ENCODE measurements around the gene ADAMTS7.
"Not testable (repeated sequence)": the region's sequence is repeated elsewhere in the genome, so short reads cannot be mapped to it uniquely, and the experiment has no call there.

The ADAMTS7 gene

DNA sequence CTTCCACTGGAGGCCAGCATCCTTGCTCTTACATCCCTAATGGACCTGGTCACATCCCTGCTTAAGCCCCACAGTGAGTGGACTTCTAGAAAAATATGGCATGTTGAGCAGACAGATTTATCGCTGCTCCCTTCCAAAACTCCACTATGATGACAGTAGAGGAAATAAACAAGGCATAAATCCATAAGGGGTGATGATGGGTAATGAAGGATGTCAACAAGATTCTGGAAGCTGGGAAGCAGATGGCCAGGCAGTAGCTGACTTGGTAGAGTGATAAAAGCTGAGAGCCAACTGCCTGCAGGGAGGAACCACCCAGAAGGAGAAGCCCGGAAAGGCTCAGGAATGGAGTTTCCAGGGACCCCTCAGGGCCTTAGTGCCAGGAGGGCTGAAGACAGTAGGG lies 28.9 kb downstream of the ADAMTS7 start:
- not testable (repeated sequence) for DNase-seq (ENCODE audit: low spot score)

DNA sequence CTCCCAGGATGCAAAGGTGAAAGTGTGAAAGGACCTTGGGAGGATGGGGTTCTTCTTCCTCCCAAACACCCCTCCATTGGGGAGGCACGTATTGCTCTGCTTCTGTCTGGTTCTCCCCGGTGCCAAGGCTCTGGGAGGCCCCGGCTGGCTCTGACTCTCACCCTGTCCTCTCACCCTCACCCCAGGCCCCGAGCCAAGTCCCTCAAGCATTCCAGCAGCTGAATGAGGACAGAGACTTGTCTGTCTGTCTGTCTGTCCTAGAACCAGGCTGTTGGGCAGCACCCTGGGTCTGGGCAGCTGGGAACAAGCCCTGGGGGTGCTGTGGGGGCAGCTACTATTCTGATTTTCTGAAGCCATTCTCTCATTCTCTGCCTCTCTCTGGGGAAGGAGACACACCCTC lies 29.9 kb downstream of the ADAMTS7 start:
- DNase-seq (ENCODE audit: low spot score), result not testable (repeated sequence)

GRCh38 chr15:78779975-78780374 lies 31.3 kb downstream of the ADAMTS7 start:
- DNase-seq (ENCODE audit: low spot score), result not testable (repeated sequence)

DNA sequence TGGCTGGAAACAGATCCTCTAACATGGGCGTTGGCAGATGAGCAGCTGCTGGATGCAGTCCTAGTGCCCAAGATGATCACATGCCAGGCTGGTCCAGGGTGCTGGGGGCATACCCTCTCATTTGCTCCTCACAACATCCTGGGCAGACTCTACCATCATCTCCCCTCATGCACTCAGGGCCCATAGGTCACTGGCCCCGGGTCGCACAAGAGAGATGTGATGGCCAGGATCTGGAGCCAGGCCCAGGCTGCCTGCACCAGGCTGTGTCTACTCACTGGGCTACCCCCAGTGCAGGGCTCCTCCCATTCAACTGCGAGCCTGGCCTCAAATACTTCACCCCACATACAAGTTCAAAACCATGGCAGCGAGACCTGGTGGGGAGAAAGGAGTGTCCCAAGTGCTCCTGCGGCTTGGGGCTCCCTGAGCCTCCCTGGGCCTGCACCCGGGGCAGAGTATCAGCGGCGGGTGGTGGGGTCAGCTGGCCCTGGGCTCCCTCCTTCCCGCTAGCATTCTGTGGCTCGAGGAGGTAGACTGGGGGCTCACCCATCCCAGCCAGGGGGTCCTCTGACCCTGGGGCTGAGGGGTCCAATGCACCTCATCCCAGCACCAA lies 32.0 kb downstream of the ADAMTS7 start:
- not testable (repeated sequence) for DNase-seq (ENCODE audit: low spot score)

DNA sequence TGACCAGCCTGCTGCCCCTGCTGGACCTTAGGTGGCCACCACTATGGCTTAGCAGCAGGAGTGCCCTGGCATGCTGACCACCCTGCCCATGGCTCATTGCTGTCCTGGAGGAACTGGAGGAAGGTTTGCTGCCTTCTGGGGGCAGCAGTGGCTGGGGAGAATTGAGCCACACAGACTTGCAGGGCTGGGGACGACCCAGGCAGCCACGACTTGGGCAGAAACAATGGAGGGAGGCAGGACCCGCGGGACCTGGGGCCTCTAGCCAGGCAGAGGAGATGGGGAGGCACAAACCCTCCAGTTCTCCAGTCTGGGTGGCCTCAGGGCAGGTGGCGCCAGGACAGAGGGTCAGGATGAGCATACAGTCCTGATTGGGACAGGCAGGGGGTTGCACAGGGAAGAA lies 32.8 kb downstream of the ADAMTS7 start:
- DNase-seq (ENCODE audit: low spot score), result no peak

DNA sequence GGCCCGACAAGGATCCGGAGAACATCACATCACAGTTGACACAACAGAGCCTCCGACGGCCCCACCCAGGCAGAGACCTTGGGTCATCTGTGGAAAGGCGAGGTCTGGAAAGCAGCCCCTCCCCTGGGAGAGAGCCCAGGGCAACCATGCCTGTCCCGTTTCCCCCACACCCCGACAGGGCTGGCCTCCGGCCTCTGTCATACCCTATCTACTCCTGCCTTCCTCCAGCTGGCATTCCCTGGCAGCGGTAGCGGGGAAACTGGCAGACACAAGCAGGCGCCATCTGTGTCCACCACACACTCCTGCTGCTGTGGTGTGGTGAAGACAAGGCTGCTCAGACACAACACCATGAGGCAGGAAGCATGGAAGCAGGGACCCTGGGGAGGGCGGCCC lies 33.3 kb downstream of the ADAMTS7 start:
- not testable (repeated sequence) for DNase-seq (ENCODE audit: low spot score)

DNA sequence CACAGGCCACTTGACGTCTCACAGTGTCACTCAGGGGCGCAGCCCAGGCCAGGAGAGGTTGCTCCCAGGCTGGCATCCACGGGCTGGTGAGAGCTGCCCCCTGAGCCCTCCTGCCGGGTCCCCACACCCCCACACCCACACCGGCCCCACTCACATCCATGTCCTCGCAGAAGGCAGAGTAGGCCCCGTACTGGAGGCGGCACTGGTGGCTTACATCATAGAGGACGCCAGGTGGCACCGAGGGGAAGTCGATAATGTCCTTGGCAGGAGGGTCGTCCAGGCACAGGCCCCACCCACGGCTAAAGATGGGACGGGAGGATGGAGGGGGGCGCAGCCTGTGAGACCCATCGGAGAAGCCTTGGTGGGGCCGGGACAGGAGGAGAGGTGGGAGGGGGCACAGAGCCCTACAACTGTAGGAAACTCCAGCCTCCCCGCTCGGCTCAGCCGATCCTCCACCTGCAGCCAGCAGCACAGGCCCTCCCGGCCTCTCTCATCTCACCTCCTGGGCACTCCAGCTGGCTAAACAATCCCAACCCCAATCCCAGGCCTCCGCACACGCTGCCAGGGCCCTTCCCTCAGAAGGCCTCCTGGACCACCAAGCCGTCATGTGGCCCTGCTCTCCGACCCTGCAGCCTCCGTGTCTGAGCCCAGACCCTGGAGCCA lies 33.8 kb downstream of the ADAMTS7 start:
- DNase-seq (ENCODE audit: low spot score), result not testable (repeated sequence)

GRCh38 chr15:78776046-78776925 lies 35.0 kb downstream of the ADAMTS7 start:
- not testable (repeated sequence) for DNase-seq (ENCODE audit: low spot score)

DNA sequence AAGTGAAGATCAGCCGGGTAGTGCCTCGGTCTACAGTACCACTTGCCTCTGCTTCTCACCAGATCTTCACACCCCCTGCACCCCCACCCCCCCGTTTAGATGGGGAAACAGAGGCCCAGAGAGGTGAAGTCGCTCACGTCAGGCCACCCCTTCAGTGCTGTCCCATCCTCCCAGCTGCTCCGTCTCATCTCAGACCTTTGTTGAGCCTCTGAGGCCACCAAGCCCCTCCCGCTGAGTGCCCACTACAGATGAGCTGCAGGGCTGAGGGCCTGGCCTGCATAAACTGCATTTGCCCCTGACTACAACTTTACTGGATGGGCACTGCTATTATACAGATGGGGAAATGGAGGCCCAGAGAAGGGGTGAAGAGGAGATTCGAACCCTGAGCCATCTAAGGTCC lies 35.8 kb downstream of the ADAMTS7 start:
- no peak for DNase-seq (ENCODE audit: low spot score)

DNA sequence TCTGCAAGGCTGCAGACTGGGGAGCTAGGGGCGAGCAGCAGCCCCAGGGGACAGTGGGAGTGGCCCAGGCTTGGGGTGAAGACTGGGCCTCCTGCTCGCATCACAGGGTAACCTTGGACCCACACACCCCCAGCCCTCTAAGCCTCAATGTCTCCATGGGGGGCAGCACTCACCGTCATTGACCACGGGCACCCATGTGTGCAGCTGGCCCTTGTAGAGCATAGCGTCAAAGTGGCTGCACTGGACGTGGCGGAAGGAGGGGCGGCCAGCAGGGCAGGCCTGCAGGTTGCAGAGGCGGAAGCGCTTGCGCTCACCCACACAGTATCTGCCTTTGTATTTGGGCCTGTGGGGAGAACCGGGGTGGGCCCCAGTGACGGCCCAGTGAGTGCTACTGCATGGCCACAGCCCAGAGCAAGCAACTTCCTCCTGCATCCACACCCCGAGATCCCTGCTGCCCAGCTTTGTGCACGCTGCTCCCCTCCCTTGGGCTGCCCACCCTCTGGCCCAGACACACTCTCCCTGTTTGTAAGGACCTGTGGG lies 36.7 kb downstream of the ADAMTS7 start:
- DNase-seq (ENCODE audit: low spot score), result not testable (repeated sequence)

DNA sequence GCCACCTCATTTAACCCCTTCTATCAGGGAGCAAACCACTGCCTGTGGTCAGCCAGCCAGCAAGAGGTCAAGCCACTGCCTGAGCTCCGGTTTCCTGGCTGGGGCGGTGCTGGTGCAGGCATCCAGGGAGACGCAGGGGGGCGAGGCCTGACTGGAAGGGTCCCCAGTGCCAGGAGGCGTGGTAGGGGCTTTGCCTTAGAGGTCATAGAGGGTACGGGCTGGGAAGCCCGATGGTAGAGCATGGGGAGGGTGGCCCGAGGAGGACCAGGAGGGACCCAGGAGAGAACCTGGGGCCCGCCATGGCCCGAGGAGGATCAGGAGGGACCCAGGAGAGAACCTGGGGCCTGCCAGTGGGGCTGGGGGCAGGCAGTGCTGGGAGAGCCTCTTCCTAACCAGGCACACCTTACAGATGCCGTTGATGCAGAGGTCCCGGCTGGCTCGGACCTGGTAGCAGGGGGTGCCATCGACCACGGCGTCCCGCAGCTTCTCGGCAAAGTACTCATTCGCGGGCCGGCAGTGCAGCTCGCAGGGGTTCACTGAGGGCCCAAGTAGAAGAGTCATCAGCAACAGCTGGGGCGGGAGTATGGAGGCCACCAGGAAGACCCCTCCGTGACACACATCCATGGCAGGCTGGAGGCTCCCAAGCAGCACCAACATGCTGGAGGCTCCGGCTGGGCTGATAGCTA lies 37.4 kb downstream of the ADAMTS7 start:
- DNase-seq (ENCODE audit: low spot score), result not testable (repeated sequence)

DNA sequence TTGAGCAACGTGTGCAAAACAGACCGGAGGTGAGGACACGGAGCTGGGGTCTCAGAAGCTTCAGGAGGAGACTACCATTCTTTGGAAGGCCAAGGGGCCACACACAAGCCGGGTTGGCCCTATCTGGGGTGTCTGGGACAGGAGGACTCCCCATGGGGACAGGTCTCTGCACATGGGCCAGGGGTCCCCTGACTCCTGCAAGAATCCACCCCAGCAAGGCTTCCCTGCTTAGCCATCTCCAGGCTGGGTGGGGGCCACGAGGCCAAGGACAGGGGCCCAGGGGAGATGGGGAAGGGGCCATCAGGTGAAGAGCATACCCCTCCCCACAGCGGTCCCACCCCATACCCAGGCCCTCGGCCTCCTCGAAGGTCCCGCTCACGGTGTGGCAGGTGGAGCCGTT lies 38.5 kb downstream of the ADAMTS7 start:
- DNase-seq (ENCODE audit: low spot score), result no peak

- not testable (repeated sequence) for DNase-seq (ENCODE audit: low spot score)
Observed at GRCh38 chr15:78771436-78772000, 39.7 kb downstream of the ADAMTS7 start.

DNA sequence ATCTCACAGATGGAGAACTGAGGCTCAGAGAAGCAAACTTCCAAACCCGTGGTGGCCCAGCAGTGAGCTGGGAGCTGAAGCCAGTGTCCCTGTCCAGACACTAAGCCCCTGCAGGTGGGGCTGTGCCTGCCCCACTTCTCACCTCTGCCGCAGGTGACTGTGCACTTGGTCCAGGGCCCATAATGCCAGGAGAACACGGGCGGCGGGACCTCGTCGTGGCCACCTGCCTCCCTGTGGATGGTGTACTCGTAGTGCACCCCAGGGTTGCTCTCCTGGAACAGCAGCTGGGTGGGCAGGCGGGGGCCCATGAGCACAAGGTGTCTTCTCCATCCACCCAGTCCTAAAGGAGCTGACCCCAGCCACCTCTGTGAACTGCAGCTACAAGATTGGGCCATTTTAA lies 40.2 kb downstream of the ADAMTS7 start:
- DNase-seq (ENCODE audit: low spot score), result not testable (repeated sequence)

- not testable (repeated sequence) for DNase-seq (ENCODE audit: low spot score)
Observed at GRCh38 chr15:78769473-78770225, 41.6 kb downstream of the ADAMTS7 start.

GRCh38 chr15:78768531-78769408 lies 42.5 kb downstream of the ADAMTS7 start:
- no peak for DNase-seq (ENCODE audit: low spot score)

- DNase-seq (ENCODE audit: low spot score), result no peak
Observed at GRCh38 chr15:78768096-78768495, 43.2 kb downstream of the ADAMTS7 start.

- no peak for DNase-seq (ENCODE audit: low spot score)
Observed at GRCh38 chr15:78767331-78767951, 43.8 kb downstream of the ADAMTS7 start.

DNA sequence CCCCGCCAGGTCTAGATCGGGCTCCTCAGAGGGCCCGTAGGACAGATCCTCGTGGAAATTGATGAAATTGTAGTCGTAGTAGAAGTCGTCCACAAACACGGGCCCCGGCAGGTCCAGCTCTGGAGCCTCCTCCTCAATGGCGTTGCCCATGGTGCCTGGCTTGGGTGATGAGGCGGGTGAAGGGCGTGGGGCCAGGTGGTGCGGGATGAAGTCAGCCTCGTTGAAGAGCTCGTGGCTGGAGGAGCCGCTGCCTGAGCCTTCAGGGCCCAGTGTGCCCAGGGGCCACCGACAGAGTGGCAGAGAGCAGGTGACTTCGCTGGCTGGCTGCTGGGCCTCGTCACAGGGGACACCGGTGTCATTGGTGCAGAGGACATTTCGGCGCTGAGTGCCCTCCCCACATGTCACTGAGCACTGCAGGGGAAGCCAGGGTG lies 44.6 kb downstream of the ADAMTS7 start:
- not testable (repeated sequence) for DNase-seq (ENCODE audit: low spot score)

Data from GM03348 (cell line).